Prostate gland (tissue), 2 donors: ENCODE measurements around the gene TNS3.

Source experiments
- POLR2AphosphoS5 ChIP-seq: sonication (generic); formaldehyde crosslinking; IDR thresholded peaks from one replicate; pipeline ENCODE4 v1.6.1; 2017; ENCODE audit warnings: antibody characterized with exemption
- TF ChIP-seq, protein P1 (sequence below), 4 experiments: fragments of 200-600 bp in 2 of 4; fragments of 450-650 bp in 2 of 4; sonication (generic) in 2 of 4; IDR thresholded peaks; 1 replicate in 3 of 4; 2 replicates in 1 of 4; pipeline ENCODE4 v1.5.1; 2016 to 2019; ENCODE audit warnings: antibody characterized with exemption in 4 of 4, mild to moderate bottlenecking in 2 of 4, moderate library complexity in 2 of 4

DNA sequence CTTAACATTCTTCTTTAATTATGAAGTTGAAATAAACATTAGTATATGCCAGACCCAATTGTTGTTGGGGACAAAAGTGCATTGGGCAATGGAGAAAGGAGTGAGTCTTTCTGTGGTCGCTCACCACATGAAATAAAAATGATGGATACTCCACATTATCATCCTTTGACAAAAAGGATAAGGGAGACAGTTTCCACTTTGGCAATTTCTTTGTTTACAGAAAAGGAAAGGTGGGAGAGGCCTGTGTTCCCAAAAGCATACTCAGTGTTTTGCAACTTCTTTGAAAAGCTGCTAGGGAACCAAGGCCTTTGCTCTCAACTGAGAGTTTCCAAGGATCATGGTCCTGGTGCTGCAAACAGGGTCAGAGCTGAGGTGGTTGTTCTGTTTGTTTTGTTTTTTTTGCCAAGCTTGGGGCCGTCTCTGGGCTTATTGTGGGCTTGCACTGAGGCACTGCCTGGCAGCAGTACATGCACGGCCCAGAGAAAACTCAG lies 341.9 kb downstream of the TNS3 start:
- TF ChIP-seq, protein P1, sequence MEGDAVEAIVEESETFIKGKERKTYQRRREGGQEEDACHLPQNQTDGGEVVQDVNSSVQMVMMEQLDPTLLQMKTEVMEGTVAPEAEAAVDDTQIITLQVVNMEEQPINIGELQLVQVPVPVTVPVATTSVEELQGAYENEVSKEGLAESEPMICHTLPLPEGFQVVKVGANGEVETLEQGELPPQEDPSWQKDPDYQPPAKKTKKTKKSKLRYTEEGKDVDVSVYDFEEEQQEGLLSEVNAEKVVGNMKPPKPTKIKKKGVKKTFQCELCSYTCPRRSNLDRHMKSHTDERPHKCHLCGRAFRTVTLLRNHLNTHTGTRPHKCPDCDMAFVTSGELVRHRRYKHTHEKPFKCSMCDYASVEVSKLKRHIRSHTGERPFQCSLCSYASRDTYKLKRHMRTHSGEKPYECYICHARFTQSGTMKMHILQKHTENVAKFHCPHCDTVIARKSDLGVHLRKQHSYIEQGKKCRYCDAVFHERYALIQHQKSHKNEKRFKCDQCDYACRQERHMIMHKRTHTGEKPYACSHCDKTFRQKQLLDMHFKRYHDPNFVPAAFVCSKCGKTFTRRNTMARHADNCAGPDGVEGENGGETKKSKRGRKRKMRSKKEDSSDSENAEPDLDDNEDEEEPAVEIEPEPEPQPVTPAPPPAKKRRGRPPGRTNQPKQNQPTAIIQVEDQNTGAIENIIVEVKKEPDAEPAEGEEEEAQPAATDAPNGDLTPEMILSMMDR (IDR thresholded peaks at IDR 0.05) = no peak
- no peak for TF ChIP-seq POLR2AphosphoS5
